Stimulated activated naive B cell treated with anti-CD40 and anti-IgM and Interleukin-4, amounts not matched to agents 10 μg/mL and 1 μg/mL and 100 μg/mL, for 72 hours (primary cell): Measurements from ENCODE around the gene NDUFA7.
"Not testable (repeated sequence)": the region's sequence is repeated elsewhere in the genome, so short reads cannot be mapped to it uniquely, and the experiment has no call there.

Experiments
- ATAC-seq, 2 donors: fragments of 150-1000 bp; cut with Tn5 transposase; replicated peaks; 2 replicates each; pipeline ENCODE4 v1.10.0; 2021; ENCODE audit warnings: moderate library complexity in 1 of 2
- DNase-seq: peaks from one replicate; pipeline ENCODE4 v3.0.0; 2021
- H3K27ac Mint-ChIP-seq: one replicate; pipeline ENCODE4 v1.8.0; 2022; ENCODE audit warnings: mild to moderate bottlenecking, mixed read lengths
- H3K27me3 Mint-ChIP-seq, 2 donors: one replicate each; pipeline ENCODE4 v1.8.0; 2022; ENCODE audit warnings: mixed read lengths in 2 of 2
- H3K36me3 Mint-ChIP-seq, 2 donors: one replicate each; pipeline ENCODE4 v1.8.0; 2022; ENCODE audit warnings: mixed read lengths in 2 of 2, mild to moderate bottlenecking in 1 of 2
- H3K4me1 Mint-ChIP-seq, 2 donors: one replicate each; pipeline ENCODE4 v1.8.0; 2022; ENCODE audit warnings: mixed read lengths in 2 of 2, mild to moderate bottlenecking in 1 of 2
- H3K4me3 Mint-ChIP-seq, 2 donors: one replicate each; pipeline ENCODE4 v1.8.0; 2022; ENCODE audit warnings: mild to moderate bottlenecking in 2 of 2, mixed read lengths in 2 of 2, moderate library complexity in 1 of 2
- H3K9me3 Mint-ChIP-seq, 2 donors: one replicate each; pipeline ENCODE4 v1.8.0; 2022; ENCODE audit warnings: mixed read lengths in 2 of 2, mild to moderate bottlenecking in 1 of 2

NDUFA7 gene

DNA sequence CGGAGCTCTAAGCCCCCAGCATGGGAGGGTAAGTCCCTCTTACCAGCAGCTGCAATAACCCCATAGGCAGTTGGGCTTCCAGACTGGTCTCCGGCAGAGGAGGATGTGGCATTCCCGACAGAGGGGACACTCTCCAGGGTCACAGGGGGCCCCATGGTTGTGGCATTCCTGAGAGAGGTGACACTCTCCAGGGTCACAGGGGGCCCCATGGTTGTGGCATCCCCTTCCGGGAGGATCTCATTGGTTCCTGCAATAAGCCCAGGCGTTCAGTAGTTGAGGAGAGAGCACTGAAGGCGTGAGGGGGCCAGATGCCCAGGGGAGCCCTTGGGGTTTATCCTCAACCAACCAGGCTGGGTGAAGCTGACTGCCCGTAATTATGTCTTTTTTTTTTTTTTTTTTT lies 18.4 kb downstream of the NDUFA7 start:
- ATAC-seq, result no peak
- DNase-seq, result peak; percentile 0
- no peak overlapping the region for H3K27ac Mint-ChIP-seq
- no peaks in the 10 kb centered on the region for H3K27me3 Mint-ChIP-seq
- no peaks in the 10 kb centered on the region for H3K9me3 Mint-ChIP-seq
- peaks cover 17 to 28% of the 10 kb centered on the region in 2 donors for H3K4me1 Mint-ChIP-seq
- peaks cover 14 to 24% of the 10 kb centered on the region in 2 donors for H3K36me3 Mint-ChIP-seq
- no peak overlapping the region for H3K4me3 Mint-ChIP-seq

DNA sequence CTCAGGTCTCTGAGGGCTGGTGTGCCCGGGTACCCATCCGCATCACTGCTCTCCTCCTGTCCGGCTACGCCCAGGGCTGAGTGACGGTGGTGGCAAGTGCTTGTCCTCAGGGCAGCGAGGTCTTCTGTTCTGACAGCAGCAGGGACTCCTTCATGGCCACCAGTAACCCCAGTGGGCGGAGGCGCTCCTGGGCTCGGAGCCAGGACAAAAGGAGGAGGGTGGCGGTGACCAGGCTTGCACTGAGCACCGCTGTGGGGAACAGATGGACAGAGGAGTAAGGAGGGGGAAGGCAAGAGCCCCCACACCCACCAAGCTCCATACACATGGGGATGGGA lies 18.9 kb downstream of the NDUFA7 start:
- Mint-ChIP-seq H3K27me3 (no peaks in the 10 kb centered on the region), H3K9me3 (no peaks in the 10 kb centered on the region), H3K27ac (no peak overlapping the region), H3K4me1 (peaks cover 14 to 24% of the 10 kb centered on the region in 2 donors), H3K4me3 (no peak overlapping the region), H3K36me3 (peaks cover 14 to 20% of the 10 kb centered on the region in 2 donors)
- DNase-seq, result peak; percentile 0
- ATAC-seq, result no peak

DNA sequence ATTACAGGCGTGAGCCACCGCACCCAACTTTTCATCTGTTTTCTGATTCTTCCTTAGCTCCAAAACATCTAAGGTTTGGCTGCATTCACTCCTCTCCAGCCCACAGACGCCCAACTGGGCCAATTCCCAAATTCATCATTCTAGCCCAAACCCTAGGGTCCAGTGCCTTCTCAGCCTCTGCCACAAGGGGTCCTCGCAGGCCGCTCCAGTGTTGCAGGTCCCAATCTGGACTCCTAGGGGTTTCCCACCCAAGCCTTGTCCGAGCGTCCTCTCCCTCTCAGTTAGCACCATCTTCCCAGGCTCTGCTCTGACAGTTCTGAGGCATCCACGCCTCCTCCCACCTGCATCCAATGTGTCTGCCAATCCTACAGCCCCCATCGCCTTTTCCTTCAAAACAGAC lies 29.8 kb downstream of the NDUFA7 start:
- not testable (repeated sequence) for DNase-seq, H3K4me3 Mint-ChIP-seq, H3K9me3 Mint-ChIP-seq, H3K27ac Mint-ChIP-seq, H3K36me3 Mint-ChIP-seq, H3K27me3 Mint-ChIP-seq, H3K4me1 Mint-ChIP-seq
- peak in 1 of 2 donors; percentile 44 for ATAC-seq

DNA sequence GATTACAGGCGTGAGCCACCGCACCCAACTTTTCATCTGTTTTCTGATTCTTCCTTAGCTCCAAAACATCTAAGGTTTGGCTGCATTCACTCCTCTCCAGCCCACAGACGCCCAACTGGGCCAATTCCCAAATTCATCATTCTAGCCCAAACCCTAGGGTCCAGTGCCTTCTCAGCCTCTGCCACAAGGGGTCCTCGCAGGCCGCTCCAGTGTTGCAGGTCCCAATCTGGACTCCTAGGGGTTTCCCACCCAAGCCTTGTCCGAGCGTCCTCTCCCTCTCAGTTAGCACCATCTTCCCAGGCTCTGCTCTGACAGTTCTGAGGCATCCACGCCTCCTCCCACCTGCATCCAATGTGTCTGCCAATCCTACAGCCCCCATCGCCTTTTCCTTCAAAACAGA lies 44.7 kb downstream of the NDUFA7 start:
- ATAC-seq, result peak; percentile 47 to 53
- not testable (repeated sequence) for H3K27me3 Mint-ChIP-seq, H3K27ac Mint-ChIP-seq, H3K9me3 Mint-ChIP-seq, DNase-seq, H3K4me3 Mint-ChIP-seq, H3K36me3 Mint-ChIP-seq, H3K4me1 Mint-ChIP-seq

DNA sequence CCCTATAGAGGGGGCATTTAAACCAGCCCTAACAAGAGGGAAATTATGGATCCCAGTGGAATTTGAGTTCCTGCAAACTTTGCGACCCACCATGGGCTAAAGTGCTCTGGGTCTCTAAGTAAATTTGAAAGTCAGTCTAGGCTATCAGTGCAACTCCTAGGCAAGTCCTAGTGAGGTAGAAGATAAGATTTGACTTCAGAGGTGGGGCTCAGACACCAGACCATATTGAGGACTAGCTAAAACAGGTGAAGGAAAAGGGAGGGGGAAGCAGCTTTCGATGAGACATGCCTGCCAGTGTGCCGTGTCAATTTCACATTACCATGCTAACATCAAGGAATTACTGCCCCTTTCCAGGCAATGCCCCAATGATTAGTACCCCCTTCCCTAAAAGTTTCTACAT lies 51.5 kb downstream of the NDUFA7 start:
- peaks cover 15 to 25% of the 10 kb centered on the region in 2 donors for H3K4me1 Mint-ChIP-seq
- H3K27me3 Mint-ChIP-seq, result no peaks in the 10 kb centered on the region
- peak overlapping the region; percentile 97 for H3K27ac Mint-ChIP-seq
- no peaks in the 10 kb centered on the region for H3K36me3 Mint-ChIP-seq
- DNase-seq (no peak), ATAC-seq (no peak)
- H3K9me3 Mint-ChIP-seq, result no peaks in the 10 kb centered on the region
- peak overlapping the region; percentile 85 to 90 for H3K4me3 Mint-ChIP-seq

DNA sequence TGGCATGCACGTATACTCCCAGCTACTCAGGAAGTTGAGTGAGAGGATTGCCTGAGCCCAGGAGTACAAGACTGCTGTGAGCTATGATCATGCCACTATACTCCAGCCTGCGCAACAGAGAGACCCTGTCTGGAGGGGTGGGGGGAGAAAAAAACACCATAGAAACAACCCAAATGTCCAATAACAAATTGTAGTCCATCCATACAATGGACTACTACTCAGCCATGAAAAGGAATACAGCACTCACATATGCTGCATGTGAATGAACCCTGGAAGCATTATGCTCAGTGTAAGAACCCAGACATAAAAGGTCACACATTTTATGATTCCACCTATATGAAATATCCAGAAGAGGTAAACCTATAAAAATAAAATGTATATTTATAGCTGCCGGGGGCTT lies 55.3 kb downstream of the NDUFA7 start:
- no peak overlapping the region for H3K4me3 Mint-ChIP-seq
- DNase-seq (no peak), ATAC-seq (no peak)
- peaks cover 15 to 25% of the 10 kb centered on the region in 2 donors for H3K4me1 Mint-ChIP-seq
- peaks cover 2 to 10% of the 10 kb centered on the region in 2 donors for H3K36me3 Mint-ChIP-seq
- H3K9me3 Mint-ChIP-seq, result no peaks in the 10 kb centered on the region
- no peaks in the 10 kb centered on the region for H3K27me3 Mint-ChIP-seq
- no peak overlapping the region for H3K27ac Mint-ChIP-seq

DNA sequence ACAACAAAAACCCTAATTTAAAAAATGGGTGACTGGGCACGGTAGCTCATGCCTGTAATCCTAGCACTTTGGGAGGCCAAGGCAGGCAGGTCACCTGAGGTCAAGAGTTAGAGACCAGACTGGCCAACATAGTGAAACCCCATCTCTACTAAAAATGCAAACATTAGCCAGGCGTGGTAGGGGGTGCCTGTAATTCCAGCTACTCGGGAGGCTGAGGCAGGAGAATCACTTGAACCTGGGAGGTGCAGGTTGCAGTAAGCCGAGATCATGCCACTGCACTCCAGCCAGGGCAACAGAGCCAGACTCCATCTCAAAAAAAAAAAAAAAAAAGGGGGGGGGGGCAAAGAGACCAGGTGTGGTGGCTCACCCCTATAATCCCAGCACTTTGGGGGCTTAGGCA lies 56.9 kb downstream of the NDUFA7 start:
- H3K4me1 Mint-ChIP-seq, result peaks cover 9 to 12% of the 10 kb centered on the region in 2 donors
- H3K4me3 Mint-ChIP-seq, H3K9me3 Mint-ChIP-seq, ATAC-seq, H3K27me3 Mint-ChIP-seq, H3K27ac Mint-ChIP-seq, DNase-seq: not testable (repeated sequence)
- H3K36me3 Mint-ChIP-seq, result peaks cover 9 to 18% of the 10 kb centered on the region in 2 donors

DNA sequence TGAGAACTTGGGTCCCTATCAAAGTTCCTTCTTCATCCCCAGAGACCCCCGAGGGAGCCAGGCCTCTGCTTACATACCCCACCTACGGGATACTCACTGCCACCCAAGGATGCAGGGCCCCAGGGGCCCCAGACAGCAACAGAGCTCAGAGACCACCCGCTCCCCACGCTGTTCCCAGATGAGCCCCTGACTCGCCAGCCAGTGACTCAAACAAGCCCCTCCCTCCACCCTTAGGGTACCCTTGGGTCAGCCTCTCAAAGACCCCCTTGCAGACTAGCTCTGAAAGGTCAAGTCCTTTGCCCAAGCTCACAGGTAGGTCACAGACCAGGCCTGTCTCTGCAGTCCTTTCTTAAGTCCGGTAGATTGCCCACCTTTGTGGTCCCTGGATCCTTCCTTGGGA lies 58.7 kb downstream of the NDUFA7 start:
- ATAC-seq (no peak), DNase-seq (no peak)
- H3K9me3 Mint-ChIP-seq, result no peaks in the 10 kb centered on the region
- H3K4me1 Mint-ChIP-seq, result peaks cover 0 to 5% of the 10 kb centered on the region in 2 donors
- H3K36me3 Mint-ChIP-seq, result peaks cover 17 to 31% of the 10 kb centered on the region in 2 donors
- H3K27ac Mint-ChIP-seq, result peak overlapping the region; percentile 25
- H3K27me3 Mint-ChIP-seq, result no peaks in the 10 kb centered on the region
- H3K4me3 Mint-ChIP-seq, result no peak overlapping the region

DNA sequence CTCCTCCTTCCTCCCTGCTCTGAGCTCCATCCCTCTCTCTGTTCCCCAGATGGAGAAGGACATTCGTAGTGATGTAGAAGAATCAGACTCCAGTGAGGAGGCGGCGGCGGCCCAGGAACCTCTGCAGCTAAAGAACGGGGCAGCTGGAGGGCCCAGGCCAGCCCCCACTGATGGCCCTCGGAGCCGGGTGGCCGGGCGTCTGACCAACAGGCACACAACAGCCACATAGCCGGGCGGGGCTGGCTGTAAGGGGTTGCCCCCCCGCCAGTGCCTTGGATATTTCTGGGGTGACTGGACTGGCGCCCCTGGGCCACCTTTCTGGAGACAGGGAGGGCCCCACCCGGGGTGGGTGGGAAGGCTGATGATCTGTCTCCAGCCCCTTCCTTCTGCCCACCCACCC lies 59.3 kb downstream of the NDUFA7 start:
- Mint-ChIP-seq H3K27ac (no peak overlapping the region), H3K27me3 (no peaks in the 10 kb centered on the region), H3K9me3 (no peaks in the 10 kb centered on the region), H3K4me1 (peaks cover 0 to 5% of the 10 kb centered on the region in 2 donors), H3K4me3 (no peak overlapping the region), H3K36me3 (peaks cover 21 to 37% of the 10 kb centered on the region in 2 donors)
- no peak for DNase-seq
- no peak for ATAC-seq

DNA sequence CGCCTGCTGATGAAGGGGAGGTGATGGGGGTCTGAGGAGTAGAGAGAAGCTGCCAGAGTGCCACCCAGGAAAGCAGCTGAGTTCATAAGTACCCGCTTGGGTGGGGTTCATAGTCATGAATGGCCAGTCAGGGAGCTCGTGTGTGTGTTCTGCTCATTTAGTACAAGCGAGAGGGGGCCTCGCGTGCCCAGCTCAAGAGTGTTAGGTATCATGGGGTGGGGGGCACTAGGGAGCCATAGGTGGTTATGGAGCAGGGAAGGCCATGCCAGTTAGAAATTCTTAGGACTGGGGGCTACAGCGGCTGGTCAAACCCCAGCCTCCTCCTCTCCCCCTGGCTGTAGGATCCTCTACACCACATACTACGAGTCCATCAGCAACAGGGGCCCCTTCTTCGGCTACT lies 59.8 kb downstream of the NDUFA7 start:
- Mint-ChIP-seq H3K9me3 (no peaks in the 10 kb centered on the region), H3K27me3 (no peaks in the 10 kb centered on the region), H3K4me1 (peaks cover 0 to 5% of the 10 kb centered on the region in 2 donors), H3K36me3 (peaks cover 22 to 38% of the 10 kb centered on the region in 2 donors), H3K27ac (no peak overlapping the region), H3K4me3 (no peak overlapping the region)
- ATAC-seq (no peak), DNase-seq (no peak)
